Lung (tissue), 12 donors: ENCODE results near the gene RAPGEF1. TPM values are rescaled to one million over a fixed set of nuclear protein-coding genes. Genes with fewer than 3 reads are reported as not detected.

Source experiments
- ATAC-seq: fragments of 200-7000 bp; cut with Tn5 transposase; one replicate; pipeline ENCODE4 v1.9.1; 2020; ENCODE audit warnings: moderate number of reproducible peaks; ENCODE audit not compliant: insufficient read depth, low FRiP score
- DNase-seq, 3 donors: peaks; one replicate each; pipeline ENCODE4 v3.0.0-alpha.2; 2013 to 2017
- H3K27ac ChIP-seq, 2 donors: one replicate each; pipeline ENCODE4 v1.5.1; 2013; ENCODE audit warnings: mild to moderate bottlenecking in 2 of 2, moderate library complexity in 2 of 2, control low read depth in 1 of 2, inconsistent platforms in 1 of 2, low read depth in 1 of 2, low read length in 1 of 2
- H3K27me3 ChIP-seq, 3 donors: one replicate each; pipeline ENCODE4 v1.5.1; 2013; ENCODE audit warnings: low read length in 2 of 3; ENCODE audit not compliant: control insufficient read depth in 3 of 3, insufficient read depth in 3 of 3
- H3K36me3 ChIP-seq, 4 donors: one replicate each; pipeline ENCODE4 v1.5.1; 2013; ENCODE audit warnings: low read length in 4 of 4, mild to moderate bottlenecking in 1 of 4, moderate library complexity in 1 of 4; ENCODE audit not compliant: control insufficient read depth in 4 of 4, insufficient read depth in 4 of 4
- H3K4me1 ChIP-seq, 5 donors: one replicate each; pipeline ENCODE4 v1.5.1; 2013; ENCODE audit warnings: low read length in 5 of 5, mild to moderate bottlenecking in 2 of 5, moderate library complexity in 1 of 5; ENCODE audit not compliant: control insufficient read depth in 5 of 5, insufficient read depth in 5 of 5
- H3K4me3 ChIP-seq: one replicate; pipeline ENCODE4 v1.5.1; 2013; ENCODE audit warnings: mild to moderate bottlenecking, control low read depth, moderate library complexity
- H3K9ac ChIP-seq, 2 donors: one replicate each; pipeline ENCODE4 v1.5.1; 2013; ENCODE audit warnings: low read length in 2 of 2, control low read depth in 1 of 2; ENCODE audit not compliant: insufficient read depth in 1 of 2
- H3K9me3 ChIP-seq, 4 donors: one replicate each; pipeline ENCODE4 v1.5.1; 2013; ENCODE audit warnings: low read length in 3 of 4, mild to moderate bottlenecking in 1 of 4, moderate library complexity in 1 of 4; ENCODE audit not compliant: control insufficient read depth in 4 of 4, insufficient read depth in 3 of 4
- WGBS, 2 donors: extraction: QIAGEN DNeasy Blood & Tissue Kit; methylation state at CpG; one replicate each; pipeline ENCODE4 v1.1.7; 2013; 5-methylcytosine and 5-hydroxymethylcytosine counted together
- polyA plus RNA-seq, 2 donors: library from polyadenylated mRNA; stranded (reverse); fragments of 200-250 nt; gene quantifications; one replicate each; pipeline ENCODE4 v1.2.1, GENCODE V29; 2013
- total RNA-seq, 2 donors: library from RNA; depleted of rRNA in 1 of 2; stranded (reverse); fragments of >200 nt in 1 of 2; gene quantifications; one replicate each; pipeline ENCODE4 v1.2.1, GENCODE V29; 2014 to 2021
- TF ChIP-seq, protein P1 (sequence below): IDR thresholded peaks from 2 replicates; pipeline ENCODE4 v1.5.1; 2012; ENCODE audit warnings: mild to moderate bottlenecking; ENCODE audit errors: control extremely low read depth, extremely low read depth
- donor health status: control.
- donor health status: control.
- donor health status: Bipolar disorder and iron deficiency.
- donor health status: healthy.
- donor health status: DM: yes; HTN: yes; CAD: no.

The RAPGEF1 gene
- total and polyA plus RNA-seq, 4 donors = 38.9 to 134 (median 55.1) TPM

DNA sequence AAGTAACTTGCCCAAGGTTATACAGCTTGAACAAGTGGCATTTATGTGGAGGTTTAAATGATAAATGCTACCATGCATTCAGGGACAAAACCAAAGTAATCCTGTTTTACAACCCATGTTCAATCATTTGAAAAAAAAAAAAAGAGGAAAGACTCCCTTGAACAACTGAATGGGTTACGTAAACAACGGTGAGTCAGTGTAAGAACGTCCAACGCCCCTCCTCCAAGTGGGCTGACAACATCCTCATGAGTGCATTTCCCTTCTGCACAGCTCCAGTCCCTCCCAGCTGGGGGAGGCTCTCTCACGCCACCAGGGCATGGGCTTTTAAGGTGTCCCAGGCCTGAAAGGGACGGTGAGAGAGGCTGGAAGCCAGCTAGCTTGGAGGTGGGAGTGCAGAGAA, 104.6 kb downstream of the RAPGEF1 start:
- ATAC-seq (peak; percentile 99), DNase-seq (peak; percentile 53 to 82 (median 62))
- TF ChIP-seq, protein P1, sequence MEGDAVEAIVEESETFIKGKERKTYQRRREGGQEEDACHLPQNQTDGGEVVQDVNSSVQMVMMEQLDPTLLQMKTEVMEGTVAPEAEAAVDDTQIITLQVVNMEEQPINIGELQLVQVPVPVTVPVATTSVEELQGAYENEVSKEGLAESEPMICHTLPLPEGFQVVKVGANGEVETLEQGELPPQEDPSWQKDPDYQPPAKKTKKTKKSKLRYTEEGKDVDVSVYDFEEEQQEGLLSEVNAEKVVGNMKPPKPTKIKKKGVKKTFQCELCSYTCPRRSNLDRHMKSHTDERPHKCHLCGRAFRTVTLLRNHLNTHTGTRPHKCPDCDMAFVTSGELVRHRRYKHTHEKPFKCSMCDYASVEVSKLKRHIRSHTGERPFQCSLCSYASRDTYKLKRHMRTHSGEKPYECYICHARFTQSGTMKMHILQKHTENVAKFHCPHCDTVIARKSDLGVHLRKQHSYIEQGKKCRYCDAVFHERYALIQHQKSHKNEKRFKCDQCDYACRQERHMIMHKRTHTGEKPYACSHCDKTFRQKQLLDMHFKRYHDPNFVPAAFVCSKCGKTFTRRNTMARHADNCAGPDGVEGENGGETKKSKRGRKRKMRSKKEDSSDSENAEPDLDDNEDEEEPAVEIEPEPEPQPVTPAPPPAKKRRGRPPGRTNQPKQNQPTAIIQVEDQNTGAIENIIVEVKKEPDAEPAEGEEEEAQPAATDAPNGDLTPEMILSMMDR = no peak
- Histone ChIP-seq H3K9ac (no peak overlapping the region), H3K4me3 (no peak overlapping the region), H3K36me3 (peaks cover 0 to 22% (median under 1%) of the 10 kb centered on the region in 4 donors), H3K4me1 (peaks cover 0 to 10% (median 2%) of the 10 kb centered on the region in 5 donors), H3K27me3 (no peaks in the 10 kb centered on the region), H3K9me3 (no peaks in the 10 kb centered on the region), H3K27ac (peak overlapping the region; percentile 0 to 84)
- 2 to 4% methylated on average over 6 of the region's 6 CpGs for WGBS, 2 donors

DNA sequence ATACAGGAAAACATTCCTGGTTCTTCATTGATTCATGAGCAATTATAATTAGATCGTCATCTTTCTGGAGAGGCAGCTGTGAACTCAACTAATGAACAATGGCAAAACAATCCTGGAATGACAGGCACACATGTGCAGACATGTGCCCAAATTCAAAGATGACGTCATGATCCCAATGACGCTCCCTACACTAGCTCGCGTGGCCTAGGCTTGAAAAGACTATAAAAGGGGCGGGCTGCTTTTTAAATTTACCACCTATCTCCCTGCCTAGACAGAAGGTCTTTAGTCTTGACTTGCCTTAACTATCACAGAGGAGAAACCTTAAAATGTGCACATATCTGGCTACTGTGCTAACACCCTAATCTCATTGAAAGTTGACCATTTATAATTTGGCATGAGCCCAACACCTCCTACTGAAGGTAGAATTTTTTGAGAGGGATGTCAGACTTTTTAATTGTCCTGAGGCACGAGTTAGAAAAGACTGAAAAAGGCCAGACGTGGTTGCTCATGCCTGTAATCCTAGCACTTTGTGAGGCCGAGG, 106.3 kb downstream of the RAPGEF1 start:
- no peaks in the 10 kb centered on the region for H3K27me3 ChIP-seq
- peaks cover 0 to 10% (median 0%) of the 10 kb centered on the region in 5 donors for H3K4me1 ChIP-seq
- H3K9ac ChIP-seq = no peak overlapping the region
- no peaks in the 10 kb centered on the region for H3K9me3 ChIP-seq
- ATAC-seq (no peak), DNase-seq (no peak)
- TF ChIP-seq, protein P1 = no peak
- H3K27ac ChIP-seq = no peak overlapping the region
- peaks cover 0 to 23% (median 2%) of the 10 kb centered on the region in 4 donors for H3K36me3 ChIP-seq
- 92 to 93% methylated on average over 9 of the region's 9 CpGs for WGBS, 2 donors
- no peak overlapping the region for H3K4me3 ChIP-seq

DNA sequence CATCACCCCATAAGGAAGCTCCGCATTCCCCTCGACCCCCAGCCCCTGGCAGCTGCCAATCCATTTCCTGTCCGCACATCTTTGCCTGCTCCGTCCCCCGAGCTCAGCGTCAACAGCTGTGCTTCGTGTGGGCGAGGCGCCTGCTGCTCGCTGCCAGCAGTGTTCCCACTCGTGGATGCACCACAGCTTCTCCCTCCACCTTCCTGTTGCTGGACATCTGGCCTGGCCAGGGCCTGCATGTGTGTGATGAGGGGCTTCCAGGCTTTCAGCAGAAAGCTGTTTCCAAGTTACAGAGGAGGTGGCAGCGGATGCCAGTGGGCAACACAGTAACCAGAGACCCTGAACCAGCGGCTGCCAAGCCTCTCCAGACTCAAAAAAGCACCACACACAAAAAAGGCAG, 108.6 kb downstream of the RAPGEF1 start:
- WGBS, 2 donors = 74 to 75% methylated on average over 13 of the region's 13 CpGs
- Histone ChIP-seq H3K27ac (no peak overlapping the region), H3K9ac (no peak overlapping the region), H3K36me3 (peaks cover 0 to 27% (median 2%) of the 10 kb centered on the region in 4 donors), H3K9me3 (no peaks in the 10 kb centered on the region), H3K4me3 (no peak overlapping the region), H3K4me1 (peaks cover 0 to 10% (median 0%) of the 10 kb centered on the region in 5 donors), H3K27me3 (no peaks in the 10 kb centered on the region)
- ATAC-seq (no peak), DNase-seq (no peak)
- TF ChIP-seq, protein P1 = no peak
